GM06990 (cell line): ENCODE data around the gene GPRIN2.
"Not testable (repeated sequence)": the region's sequence is repeated elsewhere in the genome, so short reads cannot be mapped to it uniquely, and the experiment has no call there.

Source experiments
- DNase-seq: peaks from one replicate; pipeline ENCODE4 v3.0.0-alpha.2; 2011; ENCODE audit not compliant: insufficient read length; ENCODE audit errors: extremely low read depth
- H3K27me3 ChIP-seq: replicated peaks from 2 replicates; pipeline ENCODE4 v1.6.0; 2011; ENCODE audit warnings: low read length; ENCODE audit not compliant: control insufficient read depth, insufficient read depth
- H3K36me3 ChIP-seq: 2 replicates; pipeline ENCODE4 v1.5.1; 2011; ENCODE audit warnings: low read length; ENCODE audit not compliant: control insufficient read depth, insufficient read depth
- H3K4me3 ChIP-seq: replicated peaks from 2 replicates; pipeline ENCODE4 v1.5.1; 2011; ENCODE audit warnings: low read depth, mild to moderate bottlenecking, control low read depth, low read length
- TF ChIP-seq, protein P1 (sequence below): IDR thresholded peaks from 2 replicates; pipeline ENCODE4 v1.5.1; 2011; ENCODE audit warnings: low read length, control low read depth, mild to moderate bottlenecking, inconsistent platforms; ENCODE audit not compliant: insufficient read depth, poor library complexity, severe bottlenecking

The GPRIN2 gene

DNA sequence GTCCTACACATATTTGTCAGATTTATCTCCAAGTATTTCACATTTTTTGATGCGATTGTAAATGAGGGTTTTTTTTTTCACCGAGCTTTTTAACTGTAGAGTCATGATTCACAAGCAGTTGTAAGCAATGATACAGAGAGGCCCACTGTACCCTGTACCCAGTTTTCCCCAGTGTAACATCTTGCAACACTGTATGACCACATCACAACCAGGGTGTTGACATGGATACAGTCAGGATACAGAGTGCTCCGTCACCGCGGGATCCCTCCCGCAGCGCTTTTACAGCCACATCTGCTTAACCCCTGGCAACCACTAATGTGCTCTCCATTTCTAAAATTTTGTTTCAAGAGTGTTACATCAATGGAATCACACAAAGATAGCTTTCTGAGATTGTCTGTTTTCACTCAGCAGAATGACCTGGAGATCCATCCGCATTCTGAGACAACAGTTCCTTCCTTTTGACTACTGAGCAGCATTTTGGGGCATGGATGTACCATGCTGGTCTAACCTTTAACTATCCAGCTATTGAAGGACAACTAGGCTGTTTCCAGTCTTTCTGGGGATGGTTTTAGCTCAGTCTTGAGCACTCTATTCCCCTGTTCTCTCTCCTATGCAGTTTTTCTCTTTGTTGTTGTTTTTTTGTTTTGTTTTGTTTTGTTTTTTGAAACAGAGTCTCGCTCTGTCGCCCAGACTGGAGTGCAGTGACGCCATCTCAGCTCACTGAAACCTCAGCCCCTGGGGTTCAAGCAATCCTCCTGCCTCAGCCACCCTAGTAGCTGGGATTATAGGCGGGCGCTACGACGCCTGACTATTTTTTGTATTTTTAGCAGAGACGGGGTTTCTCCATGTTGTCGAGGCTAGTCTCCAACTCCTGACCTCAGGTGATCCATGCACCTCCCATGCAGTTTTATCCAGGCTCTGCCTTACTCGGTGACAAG lies 25.9 kb downstream of the GPRIN2 start:
- Histone ChIP-seq H3K36me3 (no peaks in the 10 kb centered on the region), H3K27me3 (no peaks in the 10 kb centered on the region; the same call in 1 of the 2 replicates), H3K4me3 (no peak overlapping the region)
- TF ChIP-seq, protein P1, sequence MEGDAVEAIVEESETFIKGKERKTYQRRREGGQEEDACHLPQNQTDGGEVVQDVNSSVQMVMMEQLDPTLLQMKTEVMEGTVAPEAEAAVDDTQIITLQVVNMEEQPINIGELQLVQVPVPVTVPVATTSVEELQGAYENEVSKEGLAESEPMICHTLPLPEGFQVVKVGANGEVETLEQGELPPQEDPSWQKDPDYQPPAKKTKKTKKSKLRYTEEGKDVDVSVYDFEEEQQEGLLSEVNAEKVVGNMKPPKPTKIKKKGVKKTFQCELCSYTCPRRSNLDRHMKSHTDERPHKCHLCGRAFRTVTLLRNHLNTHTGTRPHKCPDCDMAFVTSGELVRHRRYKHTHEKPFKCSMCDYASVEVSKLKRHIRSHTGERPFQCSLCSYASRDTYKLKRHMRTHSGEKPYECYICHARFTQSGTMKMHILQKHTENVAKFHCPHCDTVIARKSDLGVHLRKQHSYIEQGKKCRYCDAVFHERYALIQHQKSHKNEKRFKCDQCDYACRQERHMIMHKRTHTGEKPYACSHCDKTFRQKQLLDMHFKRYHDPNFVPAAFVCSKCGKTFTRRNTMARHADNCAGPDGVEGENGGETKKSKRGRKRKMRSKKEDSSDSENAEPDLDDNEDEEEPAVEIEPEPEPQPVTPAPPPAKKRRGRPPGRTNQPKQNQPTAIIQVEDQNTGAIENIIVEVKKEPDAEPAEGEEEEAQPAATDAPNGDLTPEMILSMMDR, result no peak
- no peak for DNase-seq

DNA sequence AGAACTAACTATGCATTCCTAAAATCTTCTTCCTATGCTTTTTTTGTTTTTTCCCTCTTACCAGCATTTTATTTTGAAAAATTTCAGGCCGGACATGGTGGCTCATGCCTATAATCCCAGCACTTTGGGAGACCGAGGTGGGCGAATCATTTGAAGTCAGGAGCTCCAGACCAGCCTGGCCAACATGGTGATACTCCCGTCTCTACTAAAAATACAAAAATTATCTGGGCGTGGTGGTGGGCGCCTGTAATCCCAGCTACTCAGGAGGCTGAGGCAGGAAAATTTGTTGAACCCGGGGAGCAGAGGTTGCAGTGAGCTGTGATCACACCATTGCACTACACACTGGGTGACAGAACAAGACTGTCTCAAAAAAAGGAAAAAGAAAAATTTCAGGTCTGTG lies 26.7 kb downstream of the GPRIN2 start:
- not testable (repeated sequence) for H3K4me3 ChIP-seq, H3K36me3 ChIP-seq, DNase-seq, H3K27me3 ChIP-seq

DNA sequence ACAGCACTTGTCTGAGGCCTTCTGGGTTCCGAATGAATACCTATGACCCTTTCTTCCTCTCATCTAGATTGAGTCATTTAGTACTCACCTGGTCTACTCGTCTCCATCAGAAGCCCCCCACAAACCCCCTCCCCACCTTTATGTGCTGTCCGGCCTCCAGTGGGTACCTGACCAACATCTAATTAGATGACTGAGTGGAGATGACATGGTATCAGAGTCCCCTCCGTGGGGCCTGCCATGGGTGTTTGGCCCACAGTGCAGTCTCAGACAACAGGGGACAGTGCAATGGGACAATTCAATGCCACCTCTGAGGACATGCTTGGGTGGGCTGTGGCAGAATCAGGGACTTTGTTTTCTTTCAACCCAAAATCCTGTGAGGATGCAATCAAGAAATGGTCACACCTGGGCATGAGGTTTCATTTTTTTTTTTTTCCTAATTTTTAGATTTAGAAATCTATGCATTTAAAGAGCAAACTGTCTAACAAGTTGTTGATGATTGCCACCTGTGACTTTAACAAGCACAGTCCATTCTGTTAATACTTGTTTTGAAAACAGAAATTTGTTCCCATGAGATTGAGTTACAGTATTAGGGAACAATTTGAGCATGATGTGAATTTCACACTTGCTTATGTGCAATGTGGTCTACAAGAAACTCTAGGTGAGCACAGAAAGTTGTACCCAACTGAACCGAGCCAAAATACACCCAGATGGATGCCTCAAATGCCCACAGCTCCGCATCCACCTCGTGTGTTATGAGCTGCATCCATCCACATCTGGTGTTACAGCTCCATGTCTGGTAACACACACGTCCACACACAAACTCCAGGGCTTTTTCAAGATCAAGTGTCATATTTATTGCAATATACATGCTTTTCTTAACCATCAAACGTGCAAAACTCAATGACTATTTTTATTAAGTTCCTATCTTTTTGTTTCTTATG lies 27.5 kb downstream of the GPRIN2 start:
- TF ChIP-seq, protein P1, result no peak
- Histone ChIP-seq H3K27me3 (no peaks in the 10 kb centered on the region), H3K36me3 (no peaks in the 10 kb centered on the region), H3K4me3 (no peak overlapping the region)
- DNase-seq, result no peak

DNA sequence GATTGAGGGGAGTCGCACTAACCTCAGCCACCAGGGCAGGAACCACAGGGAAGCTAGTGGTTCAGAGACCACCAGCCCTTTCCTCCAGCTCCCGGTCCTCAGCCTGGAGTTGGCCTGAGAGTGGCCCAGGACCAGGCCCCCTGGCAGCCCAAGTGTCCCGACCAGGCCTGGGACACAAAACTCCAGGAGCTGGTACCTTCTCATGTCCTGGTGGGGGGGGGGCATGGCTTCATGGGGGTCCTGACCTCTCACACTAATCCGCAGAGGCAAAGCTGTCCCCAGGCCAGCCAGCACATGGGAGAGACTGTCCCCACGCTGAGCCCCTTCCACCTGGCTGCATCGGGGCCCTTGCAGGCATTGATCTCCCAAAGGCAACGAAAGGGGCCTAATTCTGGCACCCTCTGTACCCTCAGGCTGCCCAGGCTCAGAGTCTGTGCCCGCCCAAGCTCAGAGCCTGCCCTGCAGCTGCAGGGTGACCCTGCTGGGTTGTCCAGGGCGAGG lies 28.2 kb downstream of the GPRIN2 start:
- DNase-seq, result no peak
- Histone ChIP-seq H3K27me3 (no peaks in the 10 kb centered on the region), H3K36me3 (no peaks in the 10 kb centered on the region), H3K4me3 (no peak overlapping the region)
- TF ChIP-seq, protein P1, result no peak

DNA sequence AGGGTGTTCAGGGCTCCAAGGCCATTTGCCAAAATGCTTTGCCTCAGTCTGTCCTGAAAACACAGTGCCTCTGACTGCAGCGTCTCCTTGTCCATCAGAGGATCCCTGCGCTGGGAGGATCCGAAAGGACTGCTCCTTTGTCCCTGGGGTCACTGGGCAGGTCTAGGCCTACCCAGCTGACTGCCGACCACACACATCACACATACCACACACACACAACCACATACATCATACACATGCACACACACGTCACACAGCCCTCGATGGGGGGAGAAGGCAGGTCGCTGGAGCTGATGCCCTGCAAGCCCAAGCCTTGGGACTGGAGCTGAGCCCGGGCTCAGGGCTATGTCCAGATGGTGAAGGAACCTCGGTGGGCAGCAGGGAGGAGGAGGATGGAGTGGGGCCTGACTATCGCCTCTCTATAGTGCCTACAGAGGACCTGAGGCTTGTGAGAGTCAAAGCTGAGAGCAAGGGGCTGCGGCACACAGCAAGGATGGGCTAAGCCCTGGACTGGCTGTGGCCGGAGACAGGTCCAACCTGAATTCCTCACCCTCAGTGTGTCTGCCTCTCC lies 29.1 kb downstream of the GPRIN2 start:
- TF ChIP-seq, protein P1, result no peak
- Histone ChIP-seq H3K4me3 (no peak overlapping the region), H3K36me3 (no peaks in the 10 kb centered on the region), H3K27me3 (0 out of 2 replicates have a peak, but pooled peaks cover 2% of the 10 kb centered on the region)
- no peak for DNase-seq
